Gastroesophageal sphincter (tissue), 3 donors: ENCODE results near the gene OR1D5.

Experiments
- CTCF ChIP-seq, 4 experiments: fragments of 200-600 bp in 2 of 4; fragments of 450-650 bp in 2 of 4; sonication (generic) in 1 of 4; IDR thresholded peaks; one replicate each; pipeline ENCODE4 v1.5.1; 2017 to 2019; ENCODE audit warnings: antibody characterized with exemption in 4 of 4, mild to moderate bottlenecking in 2 of 4, moderate library complexity in 2 of 4
- EP300 ChIP-seq: sonication (generic); formaldehyde crosslinking; IDR thresholded peaks from one replicate; pipeline ENCODE4 v1.6.1; 2017; ENCODE audit warnings: antibody characterized with exemption, mild to moderate bottlenecking
- POLR2A ChIP-seq, 2 donors: fragments of 450-650 bp; IDR thresholded peaks; one replicate each; pipeline ENCODE4 v1.6.1; 2017; ENCODE audit warnings: antibody characterized with exemption in 2 of 2, mild to moderate bottlenecking in 2 of 2, moderate library complexity in 1 of 2
- POLR2AphosphoS5 ChIP-seq: sonication (generic); formaldehyde crosslinking; IDR thresholded peaks from one replicate; pipeline ENCODE4 v1.6.1; 2017; ENCODE audit warnings: antibody characterized with exemption

- TF ChIP-seq CTCF (IDR thresholded peaks at IDR 0.05) (no peak), POLR2A (IDR thresholded peaks at IDR 0.05) (no peak), EP300 (no peak), POLR2AphosphoS5 (no peak)
Observed at GRCh38 chr17:3020381-3020780, 43.0 kb downstream of the OR1D5 start.
